Fibroblast of peridontal ligament (primary cell): ENCODE data around the gene CALCB.

Experiments
- DNase-seq: peaks from one replicate; pipeline ENCODE4 v3.0.0-alpha.2; 2010; ENCODE audit errors: extremely low read depth

The CALCB gene

DNA sequence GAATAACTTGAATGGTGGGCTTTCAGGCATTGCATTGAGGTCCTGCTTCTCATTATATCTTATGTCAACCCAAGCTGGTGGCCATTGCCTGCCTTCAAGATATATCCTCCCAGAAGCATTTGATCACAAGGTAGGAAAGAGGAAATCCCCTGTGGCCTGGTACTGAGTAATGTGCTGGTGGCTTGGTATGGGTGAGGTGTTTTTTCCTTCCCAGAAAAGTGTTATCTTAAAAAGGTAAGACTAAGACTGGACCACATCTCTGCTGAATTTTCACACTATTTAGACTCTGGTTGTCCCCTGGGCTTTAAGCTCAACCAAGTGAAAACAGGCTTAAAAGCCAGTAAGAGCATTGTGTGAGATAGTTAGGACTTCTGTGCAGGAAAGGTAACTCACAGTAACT is 45.0 kb downstream of the CALCB start:
- DNase-seq: no peak

DNA sequence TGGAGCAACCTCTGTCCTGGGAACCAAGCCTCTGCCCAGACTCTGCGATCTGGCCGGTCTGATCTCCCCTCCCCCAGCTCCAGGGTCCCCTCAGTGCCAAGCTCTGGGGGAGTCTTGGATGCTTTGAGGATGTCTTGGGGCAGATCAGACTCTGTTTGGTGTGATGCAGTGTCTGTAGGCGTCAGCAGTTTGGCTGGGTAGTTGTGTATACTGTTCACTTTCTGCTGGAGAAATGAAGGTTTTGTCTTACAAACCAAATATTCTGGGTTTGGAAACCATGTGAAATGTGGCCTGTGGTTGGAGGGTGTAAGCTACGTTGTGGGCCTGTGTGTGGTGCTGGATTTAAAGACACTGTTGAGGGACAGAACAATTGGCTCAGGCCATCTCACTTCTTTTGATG is 46.0 kb downstream of the CALCB start:
- DNase-seq: peak; percentile 79

GRCh38 chr11:15119826-15120225 is 46.4 kb downstream of the CALCB start:
- DNase-seq: peak; percentile 20

DNA sequence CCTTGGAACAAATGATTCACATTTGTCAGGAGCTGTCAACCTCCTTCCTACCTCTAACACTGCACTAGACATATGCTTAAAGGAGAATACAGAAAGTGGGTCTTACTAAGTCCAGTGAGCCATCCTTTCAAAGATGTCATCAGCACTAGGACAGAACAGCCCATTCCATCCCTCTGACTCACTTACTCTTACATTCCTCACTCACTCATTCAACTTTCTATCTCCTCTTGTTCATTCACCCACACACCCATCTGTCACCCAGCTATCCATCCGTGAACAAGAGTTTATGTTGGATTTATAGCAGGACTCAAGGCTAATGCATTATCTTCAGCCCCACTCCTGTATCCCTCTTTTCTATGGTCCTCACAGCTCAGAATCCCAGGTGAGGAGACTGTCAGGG is 50.5 kb downstream of the CALCB start:
- DNase-seq: peak; percentile 77

DNA sequence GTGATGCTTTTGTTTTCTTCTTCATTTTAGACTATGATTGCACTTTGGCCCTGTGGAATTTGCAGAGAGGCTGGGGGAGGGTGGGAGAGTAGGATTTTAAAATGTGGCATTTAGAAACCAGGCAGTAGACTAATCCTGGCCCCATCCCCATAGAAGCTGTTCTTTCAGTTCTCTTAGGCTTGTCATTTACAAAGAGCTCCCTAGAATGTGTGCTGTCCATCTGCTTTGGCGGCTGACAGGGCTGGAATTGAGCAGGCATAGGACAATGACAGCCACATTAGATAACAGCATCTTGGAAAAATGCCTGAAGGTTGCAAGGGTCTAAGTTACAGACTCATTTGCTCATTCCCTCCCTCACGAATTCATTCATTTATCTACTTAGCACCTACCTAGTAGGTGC is 51.1 kb downstream of the CALCB start:
- no peak for DNase-seq

GRCh38 chr11:15127341-15127740 is 53.9 kb downstream of the CALCB start:
- peak; percentile 79 for DNase-seq
